Measurements from ENCODE around the gene SNX4. TPM values are rescaled to one million over a fixed set of nuclear protein-coding genes. Genes with fewer than 3 reads are reported as not detected.

The SNX4 gene
- total RNA-seq, 1 experiment from 2014 or later, result 47.0 TPM

Small RNA genes lying within 50 kb of the gene (small RNA-seq; reads per million reads assigned to genes)
- gene RF00019, result not detected

Other genes with a start within 250 kb of the SNX4 start
- 29.2 and 53.8 TPM in 2 replicates for gene ZNF148, start 144.9 kb downstream of the SNX4 start, total RNA-seq (2014; rRNA removed; shearing (Covaris generic); ENCODE audit: low replicate concordance)
- 11.7 and 28.2 TPM in 2 replicates for gene OSBPL11, start 75.3 kb upstream of the SNX4 start, total RNA-seq (2014; rRNA removed; shearing (Covaris generic); ENCODE audit: low replicate concordance)